Measurements from ENCODE around the gene PLXNA2. TPM values are rescaled to one million over a fixed set of nuclear protein-coding genes. Genes with fewer than 3 reads are reported as not detected.

Gene PLXNA2
- total and polyA plus RNA-seq, 2 of the 4 experiments (the other 2 are of a cell fraction), result 0.72 to 1.1 TPM

DNA sequence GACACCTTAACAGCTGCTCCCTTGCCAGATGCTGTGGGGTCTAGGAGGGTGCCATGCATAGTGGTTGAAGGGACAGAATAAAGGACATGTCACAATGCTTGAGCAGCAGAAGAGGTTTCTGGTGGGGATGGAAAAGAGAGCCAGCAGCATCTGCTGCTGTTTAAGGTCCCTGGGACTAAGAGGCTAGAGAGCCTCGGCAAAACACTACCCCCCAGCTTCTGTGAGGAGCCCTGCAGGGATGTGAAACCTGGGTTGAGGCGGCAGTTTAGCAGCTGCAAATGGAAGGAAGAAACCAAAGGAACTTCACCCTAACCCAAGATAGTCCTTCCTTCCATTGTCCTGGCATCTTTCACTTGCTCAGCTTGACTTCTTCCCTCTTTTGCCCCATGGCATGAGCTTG is 39.4 kb downstream of the PLXNA2 start:
- Histone ChIP-seq H3K27me3 (ENCODE audit: control insufficient read depth, insufficient read depth, low read length) (no peaks in the 10 kb centered on the region), H3K18ac (ENCODE audit: low read depth, low read length) (no peak overlapping the region), H4K20me1 (ENCODE audit: insufficient read depth, low read length) (no peaks in the 10 kb centered on the region), H2BK20ac (ENCODE audit: low read depth, low read length) (peak overlapping the region; percentile 69), H3K9ac (ENCODE audit: low read depth, low read length) (no peak overlapping the region), H2BK120ac (ENCODE audit: low read depth, low read length) (peak overlapping the region; percentile 84; the same call in 1 of the 2 replicates), H3K56ac (ENCODE audit: extremely low read depth, insufficient read depth, low read length) (no peak overlapping the region), H2AK9ac (replicated peaks; ENCODE audit: low read depth, low read length, poor library complexity) (no peak overlapping the region), H4K91ac (ENCODE audit: insufficient read depth, low read depth, low read length) (peak overlapping the region; percentile 24; the same call in 1 of the 2 replicates), H3K27ac (ENCODE audit: insufficient read depth, low read length) (no peak overlapping the region), H3K9me1 (ENCODE audit: insufficient read depth, low read length) (peaks cover 45% of the 10 kb centered on the region), H3K4ac (ENCODE audit: low read depth, low read length) (peak overlapping the region; percentile 92), H3K4me2 (ENCODE audit: low read depth, low read length) (no peak overlapping the region), H4K5ac (ENCODE audit: low read depth, low read length) (no peak overlapping the region), H3K23ac (ENCODE audit: low read depth, low read length) (peak overlapping the region; percentile 81), H2BK15ac (ENCODE audit: low read depth, low read length) (peak overlapping the region; percentile 89; the same call in 2 of the 3 replicates), H2AK5ac (ENCODE audit: low read depth, low read length) (peak overlapping the region; percentile 94; the same call in 1 of the 2 replicates), H2BK5ac (ENCODE audit: low read depth, low read length, poor library complexity, severe bottlenecking) (no peak overlapping the region), H4K8ac (ENCODE audit: low read depth in 2 of 2, low read length in 2 of 2) (peak overlapping the region in 1 of 2 experiments; percentile 32; a peak in 2 of 4 replicates), H3K79me1 (ENCODE audit: low read depth in 1 of 2, low read length in 2 of 2) (peaks cover 0 to 60% of the 10 kb centered on the region in 2 experiments), H3K9me3 (ENCODE audit: control insufficient read depth, insufficient read depth, low read length) (no peaks in the 10 kb centered on the region), H2AFZ (replicated peaks; ENCODE audit: low read length, poor library complexity) (no peak overlapping the region), H3K4me1 (ENCODE audit: control insufficient read depth, insufficient read depth, low read length) (peaks cover 25% of the 10 kb centered on the region), H3K14ac (replicated peaks; ENCODE audit: low read depth, low read length) (peak overlapping the region; percentile 83), H3K36me3 (ENCODE audit: control insufficient read depth, insufficient read depth, low read length) (no peaks in the 10 kb centered on the region), H3K4me3 (ENCODE audit: insufficient read depth, low read depth, low read length) (no peak overlapping the region)
- intact Hi-C loops (cut with micrococcal nuclease), result no loop called here
- CTCF ChIA-PET, result interaction anchor here (0.6 kb wide), 2 partner anchors 18 to 22 kb away, joined by 3 to 6 read pairs; no protein-coding TSS in a partner anchor
- no CpG with 5 or more reads among the region's 2 CpGs for WGBS, 2 experiments (ENCODE audit: extremely low coverage in 2 of 2, insufficient read length in 1 of 2)
- no TSS peak for BruUV-seq (replicated peaks)
- POLR2A ChIA-PET (ENCODE audit: unreplicated experiment), result no interaction called here
- TF ChIP-seq, protein P1, sequence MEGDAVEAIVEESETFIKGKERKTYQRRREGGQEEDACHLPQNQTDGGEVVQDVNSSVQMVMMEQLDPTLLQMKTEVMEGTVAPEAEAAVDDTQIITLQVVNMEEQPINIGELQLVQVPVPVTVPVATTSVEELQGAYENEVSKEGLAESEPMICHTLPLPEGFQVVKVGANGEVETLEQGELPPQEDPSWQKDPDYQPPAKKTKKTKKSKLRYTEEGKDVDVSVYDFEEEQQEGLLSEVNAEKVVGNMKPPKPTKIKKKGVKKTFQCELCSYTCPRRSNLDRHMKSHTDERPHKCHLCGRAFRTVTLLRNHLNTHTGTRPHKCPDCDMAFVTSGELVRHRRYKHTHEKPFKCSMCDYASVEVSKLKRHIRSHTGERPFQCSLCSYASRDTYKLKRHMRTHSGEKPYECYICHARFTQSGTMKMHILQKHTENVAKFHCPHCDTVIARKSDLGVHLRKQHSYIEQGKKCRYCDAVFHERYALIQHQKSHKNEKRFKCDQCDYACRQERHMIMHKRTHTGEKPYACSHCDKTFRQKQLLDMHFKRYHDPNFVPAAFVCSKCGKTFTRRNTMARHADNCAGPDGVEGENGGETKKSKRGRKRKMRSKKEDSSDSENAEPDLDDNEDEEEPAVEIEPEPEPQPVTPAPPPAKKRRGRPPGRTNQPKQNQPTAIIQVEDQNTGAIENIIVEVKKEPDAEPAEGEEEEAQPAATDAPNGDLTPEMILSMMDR (conservative IDR thresholded peaks at IDR 0.05; ENCODE audit: low read depth, low read length), result no peak
- TF ChIP-seq RFX5 (IDR thresholded peaks at IDR 0.05; ENCODE audit: low read depth, low read length) (no peak), RCOR1 (IDR thresholded peaks at IDR 0.05; ENCODE audit: insufficient replicate concordance, low read length) (no peak), CHD1 (IDR thresholded peaks at IDR 0.05; ENCODE audit: low read depth, low read length) (no peak)
- TF ChIP-seq, protein P2, sequence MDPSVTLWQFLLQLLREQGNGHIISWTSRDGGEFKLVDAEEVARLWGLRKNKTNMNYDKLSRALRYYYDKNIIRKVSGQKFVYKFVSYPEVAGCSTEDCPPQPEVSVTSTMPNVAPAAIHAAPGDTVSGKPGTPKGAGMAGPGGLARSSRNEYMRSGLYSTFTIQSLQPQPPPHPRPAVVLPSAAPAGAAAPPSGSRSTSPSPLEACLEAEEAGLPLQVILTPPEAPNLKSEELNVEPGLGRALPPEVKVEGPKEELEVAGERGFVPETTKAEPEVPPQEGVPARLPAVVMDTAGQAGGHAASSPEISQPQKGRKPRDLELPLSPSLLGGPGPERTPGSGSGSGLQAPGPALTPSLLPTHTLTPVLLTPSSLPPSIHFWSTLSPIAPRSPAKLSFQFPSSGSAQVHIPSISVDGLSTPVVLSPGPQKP (IDR thresholded peaks at IDR 0.05; ENCODE audit: borderline replicate concordance, low read depth, low read length), result no peak
- ATAC-seq (ENCODE audit: low read depth) (no peak), DNase-seq (no peak)
- dilution Hi-C loops (cut with HindIII; ENCODE audit: low sequenced_read_pairs, unreplicated experiment), result no loop called here
- in situ Hi-C loops (cut with MboI; ENCODE audit: low sequenced_read_pairs), result no loop called here
